Measurements from ENCODE around the gene TSC2.
"Not testable (repeated sequence)": the region's sequence is repeated elsewhere in the genome, so short reads cannot be mapped to it uniquely, and the experiment has no call there.

The TSC2 gene

GRCh38 chr16:2112539-2113106 lies 64.8 kb downstream of the TSC2 start:
- not testable (repeated sequence) for H3K9me3 ChIP-seq (ENCODE audit: control insufficient read depth, low read length); H3K4me1 ChIP-seq (ENCODE audit: control insufficient read depth, insufficient read depth, low read length); H3K36me3 ChIP-seq (ENCODE audit: control insufficient read depth, insufficient read depth, low read length); H3K4me3 ChIP-seq (ENCODE audit: insufficient read depth, low read depth, low read length); H3K27ac ChIP-seq (ENCODE audit: insufficient read depth, low read depth, low read length, poor library complexity, severe bottlenecking); H3K27me3 ChIP-seq (ENCODE audit: control insufficient read depth, insufficient read depth, low read length, poor library complexity, severe bottlenecking)
- WGBS, 2 experiments, result 95% methylated on average over 28 of the region's 30 CpGs

GRCh38 chr16:2114225-2114624 lies 66.4 kb downstream of the TSC2 start:
- WGBS, 2 experiments, result 95% methylated on average over 26 of the region's 26 CpGs
- not testable (repeated sequence) for H3K4me1 ChIP-seq (ENCODE audit: control insufficient read depth, insufficient read depth, low read length); H3K36me3 ChIP-seq (ENCODE audit: control insufficient read depth, insufficient read depth, low read length); H3K4me3 ChIP-seq (ENCODE audit: insufficient read depth, low read depth, low read length); H3K9me3 ChIP-seq (ENCODE audit: control insufficient read depth, low read length); H3K27ac ChIP-seq (ENCODE audit: insufficient read depth, low read depth, low read length, poor library complexity, severe bottlenecking); H3K27me3 ChIP-seq (ENCODE audit: control insufficient read depth, insufficient read depth, low read length, poor library complexity, severe bottlenecking)

- H3K27ac ChIP-seq (ENCODE audit: insufficient read depth, low read depth, low read length, poor library complexity, severe bottlenecking); H3K4me1 ChIP-seq (ENCODE audit: control insufficient read depth, insufficient read depth, low read length); H3K4me3 ChIP-seq (ENCODE audit: insufficient read depth, low read depth, low read length); H3K9me3 ChIP-seq (ENCODE audit: control insufficient read depth, low read length); H3K27me3 ChIP-seq (ENCODE audit: control insufficient read depth, insufficient read depth, low read length, poor library complexity, severe bottlenecking); H3K36me3 ChIP-seq (ENCODE audit: control insufficient read depth, insufficient read depth, low read length): not testable (repeated sequence)
- 94 to 97% methylated on average over 27 to 33 of the region's 34 CpGs for WGBS, 2 experiments
These were observed 67.3 kb downstream of the TSC2 start for GRCh38 chr16:2114885-2115590.

- 93 to 94% methylated on average over 9 of the region's 13 CpGs for WGBS, 2 experiments
- no peaks in the 10 kb centered on the region for H3K4me1 ChIP-seq (ENCODE audit: control insufficient read depth, insufficient read depth, low read length)
- no peaks in the 10 kb centered on the region for H3K9me3 ChIP-seq (ENCODE audit: control insufficient read depth, low read length)
- H3K4me3 ChIP-seq (ENCODE audit: insufficient read depth, low read depth, low read length), result no peak overlapping the region
- no peaks in the 10 kb centered on the region for H3K36me3 ChIP-seq (ENCODE audit: control insufficient read depth, insufficient read depth, low read length)
- H3K27ac ChIP-seq (ENCODE audit: insufficient read depth, low read depth, low read length, poor library complexity, severe bottlenecking), result no peak overlapping the region
- H3K27me3 ChIP-seq (ENCODE audit: control insufficient read depth, insufficient read depth, low read length, poor library complexity, severe bottlenecking), result no peaks in the 10 kb centered on the region
These were observed 67.8 kb downstream of the TSC2 start for GRCh38 chr16:2115591-2115973.

- not testable (repeated sequence) for H3K27ac ChIP-seq (ENCODE audit: insufficient read depth, low read depth, low read length, poor library complexity, severe bottlenecking); H3K4me3 ChIP-seq (ENCODE audit: insufficient read depth, low read depth, low read length); H3K36me3 ChIP-seq (ENCODE audit: control insufficient read depth, insufficient read depth, low read length); H3K27me3 ChIP-seq (ENCODE audit: control insufficient read depth, insufficient read depth, low read length, poor library complexity, severe bottlenecking); H3K4me1 ChIP-seq (ENCODE audit: control insufficient read depth, insufficient read depth, low read length); H3K9me3 ChIP-seq (ENCODE audit: control insufficient read depth, low read length)
- 92 to 94% methylated on average over 13 to 21 of the region's 24 CpGs for WGBS, 2 experiments
These were observed 68.6 kb downstream of the TSC2 start for GRCh38 chr16:2116428-2116827.

GRCh38 chr16:2117341-2117740 lies 69.6 kb downstream of the TSC2 start:
- H3K4me3 ChIP-seq (ENCODE audit: insufficient read depth, low read depth, low read length); H3K36me3 ChIP-seq (ENCODE audit: control insufficient read depth, insufficient read depth, low read length); H3K4me1 ChIP-seq (ENCODE audit: control insufficient read depth, insufficient read depth, low read length); H3K27ac ChIP-seq (ENCODE audit: insufficient read depth, low read depth, low read length, poor library complexity, severe bottlenecking); H3K9me3 ChIP-seq (ENCODE audit: control insufficient read depth, low read length); H3K27me3 ChIP-seq (ENCODE audit: control insufficient read depth, insufficient read depth, low read length, poor library complexity, severe bottlenecking): not testable (repeated sequence)
- 97 to 100% methylated on average over 17 to 19 of the region's 25 CpGs for WGBS, 2 experiments

- H3K27me3 ChIP-seq (ENCODE audit: control insufficient read depth, insufficient read depth, low read length, poor library complexity, severe bottlenecking); H3K4me1 ChIP-seq (ENCODE audit: control insufficient read depth, insufficient read depth, low read length); H3K27ac ChIP-seq (ENCODE audit: insufficient read depth, low read depth, low read length, poor library complexity, severe bottlenecking); H3K36me3 ChIP-seq (ENCODE audit: control insufficient read depth, insufficient read depth, low read length); H3K9me3 ChIP-seq (ENCODE audit: control insufficient read depth, low read length); H3K4me3 ChIP-seq (ENCODE audit: insufficient read depth, low read depth, low read length): not testable (repeated sequence)
- WGBS, 2 experiments, result 90 to 94% methylated on average over 22 to 25 of the region's 35 CpGs
These were observed 70.4 kb downstream of the TSC2 start for GRCh38 chr16:2117960-2118722.

GRCh38 chr16:2121325-2121724 lies 73.5 kb downstream of the TSC2 start:
- not testable (repeated sequence) for H3K27ac ChIP-seq (ENCODE audit: insufficient read depth, low read depth, low read length, poor library complexity, severe bottlenecking); H3K36me3 ChIP-seq (ENCODE audit: control insufficient read depth, insufficient read depth, low read length); H3K9me3 ChIP-seq (ENCODE audit: control insufficient read depth, low read length); H3K27me3 ChIP-seq (ENCODE audit: control insufficient read depth, insufficient read depth, low read length, poor library complexity, severe bottlenecking); H3K4me3 ChIP-seq (ENCODE audit: insufficient read depth, low read depth, low read length)
- H3K4me1 ChIP-seq (ENCODE audit: control insufficient read depth, insufficient read depth, low read length), result peaks cover 18% of the 10 kb centered on the region
- WGBS, 2 experiments, result 59 to 60% methylated on average over 9 of the region's 9 CpGs

- no peak overlapping the region for H3K27ac ChIP-seq (ENCODE audit: insufficient read depth, low read depth, low read length, poor library complexity, severe bottlenecking)
- no peaks in the 10 kb centered on the region for H3K27me3 ChIP-seq (ENCODE audit: control insufficient read depth, insufficient read depth, low read length, poor library complexity, severe bottlenecking)
- peaks cover 18% of the 10 kb centered on the region for H3K4me1 ChIP-seq (ENCODE audit: control insufficient read depth, insufficient read depth, low read length)
- no peaks in the 10 kb centered on the region for H3K9me3 ChIP-seq (ENCODE audit: control insufficient read depth, low read length)
- no peaks in the 10 kb centered on the region for H3K36me3 ChIP-seq (ENCODE audit: control insufficient read depth, insufficient read depth, low read length)
- no peak overlapping the region for H3K4me3 ChIP-seq (ENCODE audit: insufficient read depth, low read depth, low read length)
- WGBS, 2 experiments, result 85 to 90% methylated on average over 17 to 18 of the region's 19 CpGs
These were observed 74.1 kb downstream of the TSC2 start for GRCh38 chr16:2121853-2122252.

- H3K9me3 ChIP-seq (ENCODE audit: control insufficient read depth, low read length), result no peaks in the 10 kb centered on the region
- no peak overlapping the region for H3K27ac ChIP-seq (ENCODE audit: insufficient read depth, low read depth, low read length, poor library complexity, severe bottlenecking)
- no peaks in the 10 kb centered on the region for H3K27me3 ChIP-seq (ENCODE audit: control insufficient read depth, insufficient read depth, low read length, poor library complexity, severe bottlenecking)
- H3K4me1 ChIP-seq (ENCODE audit: control insufficient read depth, insufficient read depth, low read length), result peaks cover 18% of the 10 kb centered on the region
- no peaks in the 10 kb centered on the region for H3K36me3 ChIP-seq (ENCODE audit: control insufficient read depth, insufficient read depth, low read length)
- no peak overlapping the region for H3K4me3 ChIP-seq (ENCODE audit: insufficient read depth, low read depth, low read length)
- WGBS, 2 experiments, result 94 to 95% methylated on average over 16 to 17 of the region's 17 CpGs
These were observed 74.6 kb downstream of the TSC2 start for GRCh38 chr16:2122429-2122828.

Measured in ectodermal cell (in vitro differentiated cells).